HG03521 (cell line): ENCODE results near the gene USP53.
"Not testable (repeated sequence)": the region's sequence is repeated elsewhere in the genome, so short reads cannot be mapped to it uniquely, and the experiment has no call there.

Experiments
- ATAC-seq: cut with Tn5 transposase; IDR thresholded peaks from one replicate; pipeline ENCODE4 v1.9.1; 2021; ENCODE audit warnings: mild to moderate bottlenecking, moderate library complexity; ENCODE audit not compliant: unreplicated experiment

Gene USP53

GRCh38 chr4:119212234-119212963 lies at the start of gene USP53:
USP53 (plus strand) TSS chr4:119212713; CDS start chr4:119239760, 27,047 bp downstream.
- peak; percentile 95 for ATAC-seq

GRCh38 chr4:119165767-119166166 lies 46.7 kb upstream of the USP53 start:
- ATAC-seq, result no peak

DNA sequence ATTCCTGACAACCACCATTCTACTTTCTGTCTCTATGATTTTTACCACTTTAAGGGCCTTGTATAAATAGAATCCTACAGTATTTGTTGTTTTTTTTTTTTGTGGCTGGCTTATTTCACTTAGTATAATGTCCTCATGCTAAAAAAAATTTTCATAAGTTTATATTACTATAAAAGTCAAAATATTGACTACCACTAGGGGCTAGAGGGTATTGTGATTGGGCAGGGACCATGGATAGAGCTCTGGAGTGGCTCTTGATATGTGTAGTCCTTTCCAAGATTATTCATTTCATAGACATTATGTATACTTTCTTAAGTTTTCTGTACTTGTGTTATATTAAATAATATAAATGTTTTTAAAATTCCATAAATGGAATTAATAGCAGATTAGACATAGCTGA lies 42.3 kb upstream of the USP53 start:
- ATAC-seq, result no peak

- no peak for ATAC-seq
These were observed 40.3 kb upstream of the USP53 start for GRCh38 chr4:119172223-119172622.

DNA sequence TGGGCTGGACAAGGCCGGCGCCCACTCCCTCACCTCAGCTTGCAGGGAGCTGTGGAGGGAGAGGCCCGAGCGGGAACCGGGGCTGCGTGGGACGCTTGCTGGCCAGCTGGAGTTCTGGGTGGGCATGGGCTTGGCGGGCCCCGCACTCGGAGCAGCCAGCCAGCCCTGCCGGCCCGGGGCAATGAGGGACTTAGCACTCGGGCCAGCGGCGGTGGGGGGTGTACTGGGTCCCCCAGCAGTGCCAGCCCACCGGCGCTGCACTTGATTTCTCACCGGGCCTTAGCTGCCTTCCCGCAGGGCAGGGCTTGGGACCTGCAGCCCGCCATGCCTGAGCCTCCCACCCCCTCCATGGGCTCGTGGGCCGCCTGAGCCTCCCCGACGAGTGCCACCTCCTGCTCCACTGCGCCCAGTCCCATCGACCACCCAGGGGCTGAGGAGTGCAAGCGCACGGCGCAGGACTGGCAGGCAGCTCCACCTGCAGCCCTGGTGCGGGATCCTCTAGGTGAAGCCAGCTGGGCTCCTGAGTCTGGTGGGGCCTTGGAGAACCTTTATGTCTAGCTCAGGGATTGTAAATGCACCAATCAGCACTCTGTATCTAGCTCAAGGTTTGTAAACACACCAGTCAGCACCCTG lies 38.7 kb upstream of the USP53 start:
- ATAC-seq, result not testable (repeated sequence)

- ATAC-seq, result no peak
These were observed 33.5 kb upstream of the USP53 start for GRCh38 chr4:119179011-119179410.

DNA sequence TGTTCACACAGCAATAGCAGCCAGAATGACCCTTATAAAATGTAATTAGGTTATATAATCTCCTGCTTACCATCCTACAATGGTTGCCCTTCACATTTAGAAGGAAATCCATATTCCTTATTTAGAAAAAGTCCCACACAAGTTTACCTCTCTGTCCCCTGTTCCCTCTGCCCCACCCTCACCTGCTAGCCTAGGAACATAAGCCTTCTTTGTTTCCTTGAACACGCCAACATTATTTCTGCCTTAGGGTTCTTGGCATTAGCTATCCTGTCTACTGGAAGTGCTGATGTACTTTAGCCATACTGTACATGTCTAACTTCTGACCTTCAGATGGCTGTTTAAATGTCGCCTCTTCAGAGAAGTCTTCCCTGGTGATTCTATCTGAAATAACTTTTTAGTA lies 28.4 kb upstream of the USP53 start:
- ATAC-seq, result no peak

- ATAC-seq, result no peak
These were observed 22.9 kb upstream of the USP53 start for GRCh38 chr4:119189638-119190037.

DNA sequence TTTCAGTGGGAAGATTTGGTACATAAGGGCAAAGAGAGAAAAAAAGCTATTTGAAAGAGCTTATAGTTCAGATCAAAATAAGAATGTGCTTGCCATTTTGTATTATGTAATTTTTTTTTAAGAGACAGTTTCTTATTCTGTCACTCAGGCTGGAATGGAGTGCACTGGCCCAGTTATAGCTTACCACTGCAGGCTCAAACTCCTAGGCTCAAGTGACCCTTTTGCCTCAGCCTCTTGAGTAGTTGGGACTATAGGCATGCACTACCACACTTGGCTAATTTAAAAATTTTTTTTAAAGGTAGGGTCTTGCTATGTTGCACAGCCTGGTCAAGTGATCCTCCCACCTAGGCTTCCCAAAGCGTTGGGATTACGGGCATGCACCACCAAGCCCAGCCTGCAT lies 22.2 kb upstream of the USP53 start:
- no peak for ATAC-seq

GRCh38 chr4:119191505-119191904 lies 21.0 kb upstream of the USP53 start:
- no peak for ATAC-seq

- ATAC-seq, result no peak
These were observed 14.7 kb upstream of the USP53 start for GRCh38 chr4:119197772-119198212.

DNA sequence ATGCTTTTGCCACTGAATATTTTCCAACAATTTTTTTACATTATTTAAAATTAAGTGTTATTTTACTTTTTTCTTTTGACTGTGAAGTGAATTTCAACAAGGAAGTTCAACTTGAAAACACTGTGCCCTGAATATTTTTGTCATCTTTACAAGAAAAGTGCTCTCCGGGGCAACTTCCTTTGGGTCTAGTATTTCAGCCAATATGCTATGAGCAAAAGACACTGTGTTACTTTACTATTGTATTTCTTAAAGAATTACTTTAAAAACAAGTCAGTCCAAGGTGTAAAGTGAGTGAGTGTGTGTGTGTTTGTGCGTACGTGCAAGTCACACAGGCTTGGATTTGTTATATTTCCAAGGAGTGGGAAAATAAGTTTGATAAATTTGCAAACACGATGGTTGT lies 7.6 kb upstream of the USP53 start:
- no peak for ATAC-seq

- ATAC-seq, result no peak
These were observed 6.8 kb upstream of the USP53 start for GRCh38 chr4:119205690-119206089.

GRCh38 chr4:119206178-119206577 lies 6.3 kb upstream of the USP53 start:
- no peak for ATAC-seq

GRCh38 chr4:119207051-119207450 lies 5.5 kb upstream of the USP53 start:
- no peak for ATAC-seq

DNA sequence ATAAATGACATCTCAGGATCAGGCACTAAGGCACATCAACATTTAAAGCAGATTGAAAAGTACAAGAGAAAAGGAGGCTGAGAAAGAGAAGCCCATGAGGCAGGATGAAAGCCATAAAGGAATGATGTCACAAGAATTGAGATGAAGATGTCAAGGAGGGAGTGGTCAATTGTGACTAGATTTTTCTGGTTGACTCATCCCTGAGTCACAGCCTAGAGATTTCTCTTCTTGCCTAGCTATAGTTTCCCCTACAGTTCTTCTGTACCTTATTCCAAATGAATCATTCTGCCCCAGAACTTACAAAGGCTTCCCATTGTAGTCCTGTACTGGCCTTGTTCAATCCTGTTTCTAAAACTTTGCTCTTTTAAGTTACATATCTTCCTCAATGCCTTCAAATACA lies 3.4 kb upstream of the USP53 start:
- ATAC-seq, result no peak

DNA sequence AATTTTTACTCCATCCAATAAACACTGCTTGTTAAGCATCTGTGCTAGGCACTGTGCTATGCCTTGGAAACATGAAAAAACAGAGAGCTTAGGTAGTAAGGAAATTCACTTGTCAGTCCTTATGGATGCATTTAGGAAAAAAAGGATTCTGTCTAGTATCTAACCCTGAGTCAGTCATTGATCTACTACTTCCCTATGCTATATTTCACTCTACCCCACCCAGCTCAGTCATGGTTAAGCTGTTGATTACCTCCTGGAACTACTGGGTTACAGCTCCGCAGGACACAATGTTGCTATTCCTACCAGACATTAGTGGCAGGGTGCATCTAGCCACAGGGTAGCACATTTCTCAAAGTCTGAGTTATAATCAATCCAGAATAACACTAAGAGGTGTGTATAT lies 2.9 kb upstream of the USP53 start:
- no peak for ATAC-seq

- no peak for ATAC-seq
These were observed 1.7 kb upstream of the USP53 start for GRCh38 chr4:119210775-119211174.

- peak; percentile 14 for ATAC-seq
These were observed 663 bp upstream of the USP53 start for GRCh38 chr4:119211867-119212233.

DNA sequence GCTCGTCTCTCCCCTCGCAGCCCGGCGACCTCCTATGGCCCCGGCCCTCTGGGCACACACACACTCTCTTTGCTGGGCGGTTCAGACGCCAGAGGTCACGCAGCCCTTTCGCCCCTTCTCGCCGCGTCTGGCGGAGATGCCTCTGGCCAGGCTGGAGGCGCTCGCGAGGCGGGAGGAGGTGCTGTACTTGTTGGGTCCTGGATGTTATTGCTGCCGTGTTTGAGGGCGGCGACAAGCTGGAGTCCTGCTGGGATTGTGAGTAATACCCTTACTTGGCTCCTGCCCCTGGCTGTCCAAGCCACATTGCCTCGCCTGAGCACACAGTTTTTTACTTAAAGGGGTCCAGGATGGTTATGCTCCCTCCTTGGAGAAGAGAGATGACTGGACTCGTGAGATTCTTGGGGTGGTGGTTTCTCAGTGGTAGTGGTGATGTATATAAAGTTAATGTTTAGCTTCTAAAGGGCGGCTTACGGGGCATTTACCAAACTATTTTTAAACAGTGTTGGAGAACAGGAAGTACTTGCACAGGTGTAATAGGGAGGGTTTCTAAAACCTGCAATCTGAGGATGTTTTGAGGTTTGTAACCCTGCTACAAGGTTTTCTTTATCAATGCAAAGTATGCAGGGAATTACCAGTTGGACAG lies 572 bp downstream of the USP53 start:
- ATAC-seq, result peak; percentile 34

- ATAC-seq, result no peak
These were observed 5.6 kb downstream of the USP53 start for GRCh38 chr4:119218093-119218492.

- ATAC-seq, result no peak
These were observed 8.9 kb downstream of the USP53 start for GRCh38 chr4:119221412-119221811.
